C4-2B (cell line): Measurements from ENCODE around the gene PDGFA.

Experiments used
- H3K27ac ChIP-seq: fragments of 450-650 bp; 2 replicates; pipeline ENCODE4 v1.5.1; 2017
- CTCF ChIP-seq: fragments of 450-650 bp; conservative IDR thresholded peaks from 2 replicates; pipeline ENCODE4 v1.5.1; 2017; ENCODE audit warnings: mild to moderate bottlenecking
- ZFX ChIP-seq: fragments of 450-650 bp; IDR thresholded peaks from 2 replicates; pipeline ENCODE4 v1.6.1; 2017

The PDGFA gene

GRCh38 chr7:542713-543500, 23.3 kb upstream of the PDGFA start:
- H3K27ac ChIP-seq = no peak overlapping the region
- TF ChIP-seq ZFX = no peak
- TF ChIP-seq CTCF = no peak

- TF ChIP-seq CTCF = no peak
- no peak for TF ChIP-seq ZFX
These were observed 22.6 kb upstream of the PDGFA start for GRCh38 chr7:542131-542712.

GRCh38 chr7:541661-542060, 22.0 kb upstream of the PDGFA start:
- no peak for TF ChIP-seq ZFX
- no peak for TF ChIP-seq CTCF
- no peak overlapping the region for H3K27ac ChIP-seq

More at GRCh38 chr7:542131-542712, 22.6 kb upstream of the PDGFA start:
- no peak overlapping the region for H3K27ac ChIP-seq

GRCh38 chr7:540997-541396, 21.4 kb upstream of the PDGFA start:
- no peak overlapping the region for H3K27ac ChIP-seq
- no peak for TF ChIP-seq ZFX
- TF ChIP-seq CTCF = no peak

- H3K27ac ChIP-seq = no peak overlapping the region
- TF ChIP-seq ZFX = no peak
- no peak for TF ChIP-seq CTCF
These were observed 20.9 kb upstream of the PDGFA start for GRCh38 chr7:540579-540978.

GRCh38 chr7:539731-540411, 20.2 kb upstream of the PDGFA start:
- no peak for TF ChIP-seq CTCF
- no peak for TF ChIP-seq ZFX
- H3K27ac ChIP-seq = no peak overlapping the region; the same call in 1 of the 2 replicates
